BLaER1 (cell line): Measurements from ENCODE around the gene AKAP3.

Experiments used
- H3K27ac ChIP-seq: shearing (Covaris generic); formaldehyde crosslinking; 2 replicates; pipeline ENCODE4 v1.8.1; 2022
- H3K27me3 ChIP-seq: shearing (Covaris generic); formaldehyde crosslinking; 2 replicates; pipeline ENCODE4 v1.8.1; 2022
- H3K36me3 ChIP-seq: shearing (Covaris generic); formaldehyde crosslinking; 2 replicates; pipeline ENCODE4 v1.8.1; 2022
- H3K4me1 ChIP-seq: shearing (Covaris generic); formaldehyde crosslinking; 2 replicates; pipeline ENCODE4 v1.8.1; 2022
- H3K4me2 ChIP-seq: shearing (Covaris generic); formaldehyde crosslinking; 2 replicates; pipeline ENCODE4 v1.8.1; 2022
- H3K4me3 ChIP-seq: shearing (Covaris generic); formaldehyde crosslinking; 2 replicates; pipeline ENCODE4 v1.8.1; 2022
- H3K9ac ChIP-seq: shearing (Covaris generic); formaldehyde crosslinking; 2 replicates; pipeline ENCODE4 v1.8.1; 2022
- H3K9me3 ChIP-seq: shearing (Covaris generic); formaldehyde crosslinking; 2 replicates; pipeline ENCODE4 v1.8.1; 2022
- H4K20me1 ChIP-seq: shearing (Covaris generic); formaldehyde crosslinking; 2 replicates; pipeline ENCODE4 v1.8.1; 2022
- Cebpa-rat ChIP-seq: shearing (Covaris generic); IDR thresholded peaks from 2 replicates; pipeline ENCODE4 v1.8.1; 2022

AKAP3 gene

DNA sequence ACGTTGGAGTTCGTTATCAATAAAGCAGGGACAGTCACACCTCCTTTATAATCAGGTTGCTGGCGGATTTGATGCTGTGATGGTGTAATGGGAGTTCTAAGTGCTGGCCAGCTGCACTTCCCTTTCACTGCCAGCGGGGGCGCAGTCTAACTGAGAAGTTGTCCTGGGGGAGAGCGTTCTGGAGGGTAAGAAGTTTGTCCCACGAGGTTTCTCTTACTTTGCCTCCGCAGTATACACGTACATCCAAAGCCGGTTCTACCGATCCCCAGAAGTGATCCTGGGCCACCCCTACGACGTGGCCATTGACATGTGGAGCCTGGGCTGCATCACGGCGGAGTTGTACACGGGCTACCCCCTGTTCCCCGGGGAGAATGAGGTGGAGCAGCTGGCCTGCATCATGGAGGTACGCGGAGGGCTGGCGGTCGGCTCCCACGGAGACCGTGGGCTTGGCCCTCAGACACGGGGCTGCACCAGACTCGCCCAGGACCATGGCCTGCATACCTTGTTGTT lies 44.1 kb downstream of the AKAP3 start:
- no peaks in the 10 kb centered on the region for H4K20me1 ChIP-seq
- no peaks in the 10 kb centered on the region for H3K9me3 ChIP-seq
- H3K4me1 ChIP-seq, result no peaks in the 10 kb centered on the region
- H3K27ac ChIP-seq, result no peak overlapping the region
- H3K36me3 ChIP-seq, result no peaks in the 10 kb centered on the region
- H3K9ac ChIP-seq, result peak overlapping the region; percentile 56
- H3K4me2 ChIP-seq, result peak overlapping the region; percentile 54
- TF ChIP-seq Cebpa-rat, result no peak
- peak overlapping the region; percentile 65 for H3K4me3 ChIP-seq
- no peaks in the 10 kb centered on the region for H3K27me3 ChIP-seq

DNA sequence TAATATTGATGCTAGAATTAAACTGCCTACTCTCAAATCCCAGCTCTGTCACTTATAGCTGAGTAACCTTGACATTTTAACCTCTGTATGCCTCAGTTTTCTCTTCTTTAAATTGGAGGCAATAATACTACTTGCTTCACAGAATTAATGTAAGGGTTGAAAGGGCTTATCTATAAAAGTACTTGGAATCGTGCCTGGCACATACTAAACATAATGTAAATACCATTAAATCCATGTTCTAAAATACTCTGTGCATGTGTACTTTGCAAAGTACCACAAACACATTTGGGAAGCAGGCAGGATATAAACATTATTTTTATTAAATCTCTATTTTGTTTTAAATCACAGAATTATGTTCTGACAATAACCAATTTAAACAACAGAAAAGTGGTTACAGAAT lies 44.9 kb downstream of the AKAP3 start:
- Histone ChIP-seq H3K9ac (no peak overlapping the region), H4K20me1 (no peaks in the 10 kb centered on the region), H3K36me3 (no peaks in the 10 kb centered on the region), H3K27ac (no peak overlapping the region), H3K4me2 (no peak overlapping the region), H3K4me1 (no peaks in the 10 kb centered on the region), H3K27me3 (no peaks in the 10 kb centered on the region; the same call in 1 of the 2 replicates), H3K4me3 (no peak overlapping the region), H3K9me3 (no peaks in the 10 kb centered on the region)
- no peak for TF ChIP-seq Cebpa-rat

DNA sequence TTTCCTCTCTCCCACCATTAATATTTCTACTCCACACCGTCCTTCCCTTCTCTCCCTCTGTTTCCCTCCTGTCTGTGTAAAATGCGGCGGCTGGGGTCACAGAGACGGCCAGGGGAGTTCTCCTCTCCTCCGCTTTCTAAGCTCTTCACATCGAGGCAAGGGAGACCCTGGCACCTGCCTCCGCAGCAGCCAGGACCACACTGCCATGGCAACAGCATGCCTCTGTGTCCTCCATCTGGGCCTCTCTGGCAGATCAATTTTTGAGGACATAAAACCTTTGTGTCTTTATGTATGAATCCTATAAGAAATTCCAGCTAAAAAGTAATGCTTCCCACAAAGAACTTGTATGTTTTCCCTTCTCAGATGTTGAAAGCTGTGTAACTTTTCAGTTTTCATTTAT lies 45.4 kb downstream of the AKAP3 start:
- TF ChIP-seq Cebpa-rat, result no peak
- Histone ChIP-seq H3K4me1 (no peaks in the 10 kb centered on the region), H3K9ac (no peak overlapping the region)

DNA sequence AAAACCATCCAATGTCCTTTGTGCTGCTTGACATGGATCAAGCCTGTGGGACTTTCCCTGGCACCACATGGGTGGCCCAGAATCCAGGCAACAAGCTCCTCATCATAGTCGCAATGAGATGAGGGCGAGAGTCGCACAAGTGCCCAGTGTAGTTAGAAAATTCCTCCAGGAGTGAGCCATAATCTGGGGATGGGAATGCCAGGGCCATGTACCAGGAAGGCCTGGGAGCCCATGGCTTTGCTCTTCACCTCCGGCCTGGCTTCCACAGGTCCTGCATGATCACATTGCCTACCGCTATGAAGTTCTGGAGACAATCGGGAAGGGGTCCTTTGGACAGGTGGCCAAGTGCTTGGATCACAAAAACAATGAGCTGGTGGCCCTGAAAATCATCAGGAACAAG lies 53.0 kb downstream of the AKAP3 start:
- H3K9me3 ChIP-seq, result no peaks in the 10 kb centered on the region
- TF ChIP-seq Cebpa-rat, result no peak
- H3K4me2 ChIP-seq, result no peak overlapping the region
- H4K20me1 ChIP-seq, result no peaks in the 10 kb centered on the region
- no peaks in the 10 kb centered on the region for H3K36me3 ChIP-seq
- H3K4me1 ChIP-seq, result no peaks in the 10 kb centered on the region
- no peak overlapping the region for H3K4me3 ChIP-seq
- H3K9ac ChIP-seq, result no peak overlapping the region
- H3K27me3 ChIP-seq, result no peaks in the 10 kb centered on the region; the same call in 1 of the 2 replicates
- no peak overlapping the region for H3K27ac ChIP-seq

More for the DNA sequence above, 45.4 kb downstream of the AKAP3 start:
- H3K4me2 ChIP-seq, result no peak overlapping the region
- no peak overlapping the region for H3K4me3 ChIP-seq
- H3K27ac ChIP-seq, result no peak overlapping the region
- no peaks in the 10 kb centered on the region for H3K9me3 ChIP-seq
- no peaks in the 10 kb centered on the region for H3K36me3 ChIP-seq
- no peaks in the 10 kb centered on the region for H4K20me1 ChIP-seq
- no peaks in the 10 kb centered on the region; the same call in 1 of the 2 replicates for H3K27me3 ChIP-seq

DNA sequence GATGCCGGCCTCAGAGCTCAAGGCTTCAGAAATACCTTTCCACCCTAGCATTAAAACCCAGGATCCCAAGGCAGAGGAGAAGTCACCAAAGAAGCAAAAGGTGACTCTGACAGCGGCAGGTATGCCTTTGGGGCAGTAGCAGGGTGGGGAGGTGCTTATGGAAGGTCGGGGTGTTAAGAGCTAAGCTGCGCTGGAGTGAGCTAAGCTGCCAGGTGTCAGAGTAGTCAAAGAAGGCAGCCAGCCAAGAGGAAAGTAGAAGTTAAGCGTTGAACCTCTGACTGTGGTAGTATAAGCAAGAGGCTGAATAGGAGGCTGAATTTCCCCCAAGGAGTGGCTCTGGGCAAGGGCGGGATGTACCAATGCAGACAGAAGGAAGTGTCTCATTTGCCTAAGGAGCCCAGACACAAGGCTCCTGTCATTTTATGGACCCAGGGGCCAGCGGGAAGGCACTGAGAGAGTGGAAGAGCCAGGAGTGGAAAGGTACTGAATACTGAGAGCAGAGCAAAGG lies 57.6 kb downstream of the AKAP3 start:
- TF ChIP-seq Cebpa-rat, result no peak
- Histone ChIP-seq H3K9me3 (no peaks in the 10 kb centered on the region), H3K36me3 (no peaks in the 10 kb centered on the region), H3K4me1 (no peaks in the 10 kb centered on the region), H3K9ac (no peak overlapping the region), H3K4me2 (no peak overlapping the region), H3K27me3 (no peaks in the 10 kb centered on the region), H3K4me3 (no peak overlapping the region), H4K20me1 (no peaks in the 10 kb centered on the region), H3K27ac (no peak overlapping the region)

DNA sequence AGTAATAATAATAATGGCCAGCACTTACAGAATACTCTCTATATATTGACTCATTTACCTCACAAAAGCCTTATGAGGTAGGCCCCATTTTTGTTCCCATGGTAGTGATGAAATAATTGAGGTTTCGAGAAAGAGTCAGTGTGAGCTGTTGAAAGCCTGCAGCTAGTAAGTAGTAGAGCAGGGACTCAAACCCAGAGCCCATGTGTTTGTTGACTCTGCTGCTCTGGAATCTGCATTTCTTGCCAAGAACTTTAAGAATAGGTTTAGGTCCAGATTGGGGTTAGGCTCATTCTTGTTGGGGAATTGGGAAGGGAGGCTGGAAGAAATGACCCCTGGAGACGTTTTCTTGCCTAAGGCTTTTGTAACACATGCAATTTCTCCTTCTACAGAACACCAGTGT lies 58.9 kb downstream of the AKAP3 start:
- H3K9ac ChIP-seq, result no peak overlapping the region
- H4K20me1 ChIP-seq, result no peaks in the 10 kb centered on the region
- no peak overlapping the region for H3K27ac ChIP-seq
- H3K4me3 ChIP-seq, result no peak overlapping the region
- no peaks in the 10 kb centered on the region for H3K9me3 ChIP-seq
- TF ChIP-seq Cebpa-rat, result no peak
- no peaks in the 10 kb centered on the region for H3K27me3 ChIP-seq
- H3K4me1 ChIP-seq, result no peaks in the 10 kb centered on the region
- no peak overlapping the region for H3K4me2 ChIP-seq
- H3K36me3 ChIP-seq, result no peaks in the 10 kb centered on the region

DNA sequence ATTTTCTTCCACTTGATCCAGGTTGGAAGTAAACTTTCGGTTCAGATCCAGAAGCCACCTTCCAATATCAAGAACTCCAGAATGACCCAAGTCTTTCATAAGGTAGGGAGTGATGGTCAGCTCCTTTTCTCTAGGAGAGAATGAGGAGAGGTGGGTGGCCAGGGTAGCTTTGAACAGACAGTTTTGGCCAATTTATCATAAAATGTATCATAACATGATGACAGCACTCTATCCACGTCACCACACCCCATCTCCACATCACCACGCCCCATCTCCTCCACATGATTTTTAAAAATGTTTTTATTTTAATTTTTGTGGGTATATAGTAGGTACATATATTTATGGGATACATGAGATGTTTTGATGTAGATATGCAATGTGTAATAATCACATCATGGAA lies 59.9 kb downstream of the AKAP3 start:
- Histone ChIP-seq H4K20me1 (no peaks in the 10 kb centered on the region), H3K9me3 (no peaks in the 10 kb centered on the region), H3K4me1 (no peaks in the 10 kb centered on the region), H3K27me3 (no peaks in the 10 kb centered on the region), H3K4me3 (no peak overlapping the region), H3K36me3 (no peaks in the 10 kb centered on the region), H3K9ac (no peak overlapping the region), H3K4me2 (no peak overlapping the region), H3K27ac (no peak overlapping the region)
- no peak for TF ChIP-seq Cebpa-rat

DNA sequence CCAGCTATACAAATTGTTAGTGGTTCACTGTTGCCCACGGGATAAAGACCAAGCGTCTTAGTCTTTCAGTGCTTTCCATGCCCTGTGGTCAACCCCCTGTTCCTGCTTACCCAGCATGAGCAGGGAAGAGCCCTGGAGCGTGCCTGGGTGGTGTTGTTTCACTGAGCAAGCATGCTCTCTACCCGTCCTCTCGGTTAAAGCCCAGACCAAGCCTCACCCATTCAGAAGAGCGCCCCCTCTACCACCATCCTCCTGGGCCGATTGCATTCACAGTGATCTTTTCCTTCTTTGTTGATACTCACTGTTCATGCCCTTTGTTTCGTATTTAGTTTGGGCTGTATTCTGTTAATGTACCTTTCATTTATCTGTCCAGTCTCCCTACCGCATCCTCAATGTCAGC lies 61.7 kb downstream of the AKAP3 start:
- no peak overlapping the region for H3K4me3 ChIP-seq
- H3K27me3 ChIP-seq, result no peaks in the 10 kb centered on the region
- no peak overlapping the region for H3K4me2 ChIP-seq
- H3K9me3 ChIP-seq, result no peaks in the 10 kb centered on the region
- no peak for TF ChIP-seq Cebpa-rat
- no peaks in the 10 kb centered on the region for H3K4me1 ChIP-seq
- no peak overlapping the region for H3K27ac ChIP-seq
- no peaks in the 10 kb centered on the region for H4K20me1 ChIP-seq
- H3K36me3 ChIP-seq, result no peaks in the 10 kb centered on the region
- no peak overlapping the region for H3K9ac ChIP-seq

DNA sequence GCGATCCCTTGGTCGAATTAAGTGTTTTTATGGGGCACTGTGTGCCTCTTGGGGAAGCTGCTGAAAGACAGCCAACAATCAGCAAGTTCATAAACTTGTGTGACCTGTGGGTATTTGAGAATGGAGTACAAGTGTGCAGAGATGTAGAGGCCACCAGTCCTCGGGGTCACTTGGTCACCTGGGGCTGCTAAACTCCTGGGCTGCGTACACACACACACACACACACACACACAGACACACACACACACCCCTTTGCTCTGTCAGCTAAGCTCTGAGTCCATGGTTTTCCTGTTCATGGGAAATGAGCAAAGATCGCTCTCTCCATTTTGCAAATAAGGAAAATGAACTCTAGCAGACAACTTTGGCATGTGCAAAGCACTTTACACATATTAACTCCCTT lies 62.4 kb downstream of the AKAP3 start:
- H3K4me2 ChIP-seq, result no peak overlapping the region
- no peak overlapping the region for H3K27ac ChIP-seq
- no peaks in the 10 kb centered on the region for H4K20me1 ChIP-seq
- H3K9ac ChIP-seq, result no peak overlapping the region
- H3K4me3 ChIP-seq, result no peak overlapping the region
- H3K9me3 ChIP-seq, result no peaks in the 10 kb centered on the region
- no peaks in the 10 kb centered on the region for H3K36me3 ChIP-seq
- no peaks in the 10 kb centered on the region for H3K27me3 ChIP-seq
- no peak for TF ChIP-seq Cebpa-rat
- H3K4me1 ChIP-seq, result no peaks in the 10 kb centered on the region

DNA sequence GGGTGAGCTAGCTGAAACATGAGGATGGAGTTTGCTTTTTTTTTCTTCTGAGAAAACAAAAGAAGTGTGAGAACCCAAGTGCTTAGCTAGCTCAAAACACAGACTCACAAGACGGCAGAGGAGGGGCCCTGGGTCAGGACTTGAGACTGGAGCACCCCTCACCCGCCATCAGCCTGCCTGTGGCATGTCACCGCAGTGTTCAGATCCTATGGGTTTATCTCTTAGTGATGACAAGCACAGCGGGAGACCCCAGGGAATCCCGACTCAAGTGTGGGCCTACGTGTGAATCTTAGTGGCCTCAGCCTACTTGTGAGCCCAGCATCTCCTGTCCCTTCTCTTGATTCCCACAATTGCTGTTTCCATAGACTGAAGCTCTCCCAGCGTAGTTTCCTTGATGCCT lies 64.0 kb downstream of the AKAP3 start:
- TF ChIP-seq Cebpa-rat, result no peak
- Histone ChIP-seq H3K4me1 (peaks cover 8% of the 10 kb centered on the region), H3K27me3 (no peaks in the 10 kb centered on the region), H3K4me3 (no peak overlapping the region), H3K9ac (no peak overlapping the region), H4K20me1 (no peaks in the 10 kb centered on the region), H3K27ac (no peak overlapping the region), H3K4me2 (no peak overlapping the region), H3K9me3 (no peaks in the 10 kb centered on the region), H3K36me3 (no peaks in the 10 kb centered on the region)

DNA sequence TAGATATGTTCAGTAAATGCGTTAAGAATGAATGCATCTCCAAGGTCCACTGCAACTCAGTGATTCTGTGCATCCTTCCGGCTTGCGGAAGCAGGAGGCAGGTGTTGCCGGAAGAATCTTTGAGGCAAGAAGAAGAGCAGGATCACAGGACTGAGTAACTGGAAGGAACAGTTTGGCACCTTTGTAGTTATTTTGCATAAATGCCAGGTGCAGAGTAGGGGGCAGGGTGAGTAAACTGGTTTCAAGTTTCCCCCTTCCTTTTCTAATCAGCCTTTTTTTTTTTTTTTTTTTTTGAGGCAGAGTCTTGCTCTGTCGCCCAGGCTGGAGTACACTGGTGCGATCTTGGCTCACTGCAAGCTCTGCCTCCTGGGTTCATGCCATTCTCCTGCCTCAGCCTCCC lies 64.6 kb downstream of the AKAP3 start:
- no peak for TF ChIP-seq Cebpa-rat
- no peak overlapping the region for H3K4me3 ChIP-seq
- peaks cover 11% of the 10 kb centered on the region for H3K4me1 ChIP-seq
- no peaks in the 10 kb centered on the region for H4K20me1 ChIP-seq
- no peak overlapping the region for H3K9ac ChIP-seq
- H3K27me3 ChIP-seq, result no peaks in the 10 kb centered on the region
- no peak overlapping the region for H3K27ac ChIP-seq
- H3K4me2 ChIP-seq, result no peak overlapping the region
- H3K9me3 ChIP-seq, result no peaks in the 10 kb centered on the region
- no peaks in the 10 kb centered on the region for H3K36me3 ChIP-seq
